Astrocyte (in vitro differentiated cells and primary cell): ENCODE data around the gene RAD17.

Experiments
- CTCF ChIP-seq: IDR thresholded peaks from 2 replicates; pipeline ENCODE4 v1.5.1; 2011; ENCODE audit warnings: low read depth, mild to moderate bottlenecking, inconsistent platforms, low read length, moderate library complexity; ENCODE audit not compliant: insufficient read depth
- EZH2 ChIP-seq: IDR thresholded peaks from 2 replicates; pipeline ENCODE4 v1.6.1; 2012; ENCODE audit warnings: mild to moderate bottlenecking, low read length, inconsistent platforms; ENCODE audit not compliant: insufficient read depth

GRCh38 chr5:69374911-69375446 lies 5.4 kb downstream of the RAD17 start:
- no peak for TF ChIP-seq EZH2
- TF ChIP-seq CTCF = no peak
